ENCODE results near the gene CACNG5. TPM values are rescaled to one million over a fixed set of nuclear protein-coding genes. Genes with fewer than 3 reads are reported as not detected.

CACNG5 gene
- polyA plus RNA-seq, 1 experiment = not detected

DNA sequence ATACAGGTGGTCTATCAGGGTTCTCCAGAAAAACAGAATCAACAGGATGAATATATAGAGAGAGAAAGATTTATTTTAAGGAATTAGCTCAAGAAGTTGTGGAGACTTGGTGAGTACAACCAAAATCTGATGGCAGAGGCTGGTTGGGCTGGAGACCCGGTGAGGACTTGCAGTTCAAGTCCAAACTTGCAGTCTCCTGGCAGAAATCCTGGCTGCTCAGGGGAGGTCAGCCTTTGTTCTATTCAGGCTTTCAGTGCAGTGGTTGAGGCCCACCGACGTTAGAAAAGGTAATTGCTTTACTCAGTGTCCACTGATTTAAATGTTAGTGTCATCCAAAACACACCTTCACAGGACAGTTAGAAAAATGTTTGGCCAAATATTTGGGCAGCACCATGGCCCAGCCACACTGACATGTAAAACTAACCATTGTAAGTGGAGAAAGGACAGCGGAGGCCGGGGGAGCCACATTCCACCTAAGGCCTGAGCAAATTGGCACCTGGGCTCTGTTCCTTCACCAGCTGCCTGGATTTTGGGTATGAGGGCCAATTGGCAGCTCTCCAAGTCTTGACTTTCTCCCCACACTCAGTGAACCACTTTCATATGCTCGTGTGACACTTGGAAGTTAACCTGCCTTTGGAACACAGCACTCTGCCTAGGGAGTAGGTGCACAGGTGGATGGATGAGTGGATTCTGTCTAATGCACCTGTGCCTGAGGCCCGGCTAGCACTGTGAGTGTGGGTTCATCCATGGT is 54.7 kb downstream of the CACNG5 start:
- TF ChIP-seq, protein P1, sequence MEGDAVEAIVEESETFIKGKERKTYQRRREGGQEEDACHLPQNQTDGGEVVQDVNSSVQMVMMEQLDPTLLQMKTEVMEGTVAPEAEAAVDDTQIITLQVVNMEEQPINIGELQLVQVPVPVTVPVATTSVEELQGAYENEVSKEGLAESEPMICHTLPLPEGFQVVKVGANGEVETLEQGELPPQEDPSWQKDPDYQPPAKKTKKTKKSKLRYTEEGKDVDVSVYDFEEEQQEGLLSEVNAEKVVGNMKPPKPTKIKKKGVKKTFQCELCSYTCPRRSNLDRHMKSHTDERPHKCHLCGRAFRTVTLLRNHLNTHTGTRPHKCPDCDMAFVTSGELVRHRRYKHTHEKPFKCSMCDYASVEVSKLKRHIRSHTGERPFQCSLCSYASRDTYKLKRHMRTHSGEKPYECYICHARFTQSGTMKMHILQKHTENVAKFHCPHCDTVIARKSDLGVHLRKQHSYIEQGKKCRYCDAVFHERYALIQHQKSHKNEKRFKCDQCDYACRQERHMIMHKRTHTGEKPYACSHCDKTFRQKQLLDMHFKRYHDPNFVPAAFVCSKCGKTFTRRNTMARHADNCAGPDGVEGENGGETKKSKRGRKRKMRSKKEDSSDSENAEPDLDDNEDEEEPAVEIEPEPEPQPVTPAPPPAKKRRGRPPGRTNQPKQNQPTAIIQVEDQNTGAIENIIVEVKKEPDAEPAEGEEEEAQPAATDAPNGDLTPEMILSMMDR (IDR thresholded peaks at IDR 0.05; ENCODE audit: insufficient read depth, low read depth, low read length) = no peak
- ChIA-PET CTCF (interaction anchor here (0.6 to 1.9 kb wide), 2 partner anchors 10 to 18 kb away, joined by 3 to 4 read pairs; no protein-coding TSS in a partner anchor), POLR2A (no interaction called here)
- Histone ChIP-seq H3K4me3 (ENCODE audit: low read depth, low read length) (no peak overlapping the region), H3K36me3 (ENCODE audit: control insufficient read depth, insufficient read depth, low read length) (no peaks in the 10 kb centered on the region), H3K27me3 (ENCODE audit: control insufficient read depth, insufficient read depth, low read length) (no peaks in the 10 kb centered on the region; the same call in none of the 2 replicates)
- DNase-seq (ENCODE audit: low read depth) = no peak

DNA sequence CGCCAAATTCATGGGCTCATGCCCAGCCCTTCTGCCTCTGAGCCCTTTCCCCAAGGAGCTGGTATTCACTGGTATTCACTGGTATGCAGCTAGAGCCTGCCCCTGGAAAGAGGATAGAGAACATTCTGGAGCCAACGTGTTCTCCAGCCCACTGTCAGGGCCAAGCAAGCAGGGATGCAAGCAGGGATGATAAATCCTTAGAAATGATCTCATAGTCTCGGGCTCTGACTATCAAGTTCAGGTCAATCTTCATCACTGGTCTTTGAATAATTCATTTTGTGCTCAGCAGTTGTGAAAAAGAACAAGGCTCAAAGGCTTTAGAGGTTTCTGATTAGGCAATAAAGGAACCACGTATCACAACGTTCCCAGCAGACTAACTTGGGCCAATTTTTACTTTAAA is 57.3 kb downstream of the CACNG5 start:
- no peak for DNase-seq (ENCODE audit: low read depth)
- no peaks in the 10 kb centered on the region for H3K36me3 ChIP-seq (ENCODE audit: control insufficient read depth, insufficient read depth, low read length)
- H3K27me3 ChIP-seq (ENCODE audit: control insufficient read depth, insufficient read depth, low read length) = peaks cover 7% of the 10 kb centered on the region
- no peak overlapping the region for H3K4me3 ChIP-seq (ENCODE audit: low read depth, low read length)
- ChIA-PET POLR2A (no interaction called here), CTCF (no interaction called here)
- TF ChIP-seq, protein P1 (IDR thresholded peaks at IDR 0.05; ENCODE audit: insufficient read depth, low read depth, low read length) = no peak

DNA sequence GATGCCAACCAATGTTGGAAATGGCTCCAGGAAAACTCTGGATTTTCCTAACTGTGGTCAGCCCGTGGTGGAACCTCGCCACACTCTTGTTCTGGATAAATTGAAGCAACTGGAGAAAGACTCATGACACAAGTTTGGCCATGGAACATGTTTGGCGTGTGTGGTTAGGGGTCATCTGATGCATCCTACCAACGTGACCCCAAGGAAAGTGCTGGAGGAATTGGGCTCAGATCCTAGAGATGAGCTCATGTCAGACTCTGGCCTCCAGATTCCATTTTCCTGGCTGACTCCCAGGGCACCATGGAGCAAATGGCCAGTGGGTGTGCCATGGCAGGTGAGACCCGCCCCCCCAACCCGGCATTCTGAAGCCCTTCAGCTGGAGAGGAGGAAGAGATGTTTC is 58.5 kb downstream of the CACNG5 start:
- Histone ChIP-seq H3K27me3 (ENCODE audit: control insufficient read depth, insufficient read depth, low read length) (peaks cover 9% of the 10 kb centered on the region), H3K36me3 (ENCODE audit: control insufficient read depth, insufficient read depth, low read length) (no peaks in the 10 kb centered on the region), H3K4me3 (ENCODE audit: low read depth, low read length) (no peak overlapping the region)
- ChIA-PET CTCF (interaction anchor here (1.2 kb wide), 1 partner anchor 11 kb away, joined by 3 read pairs; no protein-coding TSS in a partner anchor), POLR2A (no interaction called here)
- TF ChIP-seq, protein P1 (IDR thresholded peaks at IDR 0.05; ENCODE audit: insufficient read depth, low read depth, low read length) = no peak
- DNase-seq (ENCODE audit: low read depth) = no peak

DNA sequence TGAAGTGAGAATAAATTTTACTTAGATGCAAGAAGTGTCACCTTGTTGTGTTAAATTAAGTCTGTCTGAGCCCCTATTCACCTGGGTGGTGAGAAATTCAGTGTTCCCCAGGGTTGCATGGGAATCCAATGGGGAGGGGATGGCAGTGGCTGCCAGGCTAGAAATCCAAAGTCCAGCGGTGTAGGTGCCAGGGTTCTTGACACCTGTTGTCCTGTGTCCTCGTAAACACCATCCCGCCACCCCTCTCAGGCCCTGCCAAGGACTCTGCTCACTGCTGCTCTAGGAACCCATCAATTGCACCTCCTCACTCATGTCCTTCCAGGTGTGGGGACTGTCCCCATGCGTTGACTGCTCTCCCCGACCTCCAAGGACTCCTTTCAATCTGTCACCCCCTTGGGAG is 58.9 kb downstream of the CACNG5 start:
- ChIA-PET POLR2A (no interaction called here), CTCF (interaction anchor here (1.2 kb wide), 1 partner anchor 11 kb away, joined by 3 read pairs; no protein-coding TSS in a partner anchor)
- H3K4me3 ChIP-seq (ENCODE audit: low read depth, low read length) = no peak overlapping the region
- TF ChIP-seq, protein P1 (IDR thresholded peaks at IDR 0.05; ENCODE audit: insufficient read depth, low read depth, low read length) = no peak
- H3K36me3 ChIP-seq (ENCODE audit: control insufficient read depth, insufficient read depth, low read length) = no peaks in the 10 kb centered on the region
- DNase-seq (ENCODE audit: low read depth) = no peak
- peaks cover 10% of the 10 kb centered on the region for H3K27me3 ChIP-seq (ENCODE audit: control insufficient read depth, insufficient read depth, low read length)

DNA sequence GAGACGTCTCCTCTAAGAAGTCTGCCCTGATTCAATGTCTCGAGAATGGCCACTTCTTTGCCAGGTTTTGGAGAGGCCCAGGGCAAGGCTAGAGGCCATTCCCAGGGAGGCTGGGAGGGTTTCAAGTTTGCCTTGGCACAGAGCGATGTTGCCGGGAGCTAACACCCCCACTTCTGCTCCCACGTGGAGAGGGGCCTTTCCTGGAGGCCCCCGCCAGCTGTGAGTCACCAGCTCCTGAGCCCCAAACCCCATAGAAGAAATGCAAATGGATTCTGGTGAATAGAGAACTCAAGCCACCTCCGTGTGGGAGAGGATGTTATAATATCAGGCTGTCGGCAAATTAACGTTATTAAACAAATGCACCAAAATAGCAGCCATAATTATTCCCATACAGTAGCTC is 62.2 kb downstream of the CACNG5 start:
- Histone ChIP-seq H3K27me3 (ENCODE audit: control insufficient read depth, insufficient read depth, low read length) (peaks cover 17% of the 10 kb centered on the region), H3K36me3 (ENCODE audit: control insufficient read depth, insufficient read depth, low read length) (no peaks in the 10 kb centered on the region), H3K4me3 (ENCODE audit: low read depth, low read length) (no peak overlapping the region)
- TF ChIP-seq, protein P1 (IDR thresholded peaks at IDR 0.05; ENCODE audit: insufficient read depth, low read depth, low read length) = no peak
- ChIA-PET CTCF (interaction anchor here (1.5 kb wide), 1 partner anchor 11 kb away, joined by 5 read pairs; no protein-coding TSS in a partner anchor), POLR2A (no interaction called here)
- DNase-seq (ENCODE audit: low read depth) = no peak

Data from BJ (cell line).